SJSA1 (cell line): ENCODE measurements around the gene SERPINA6. TPM values are rescaled to one million over a fixed set of nuclear protein-coding genes. Genes with fewer than 3 reads are reported as not detected.
"Not testable (repeated sequence)": the region's sequence is repeated elsewhere in the genome, so short reads cannot be mapped to it uniquely, and the experiment has no call there.

Source experiments
- DNase-seq, 2 experiments: peaks; one replicate each; pipeline ENCODE4 v3.0.0-alpha.2; 2015 to 2020; ENCODE audit warnings: low spot score in 2 of 2, low read depth in 1 of 2
- H3K27ac ChIP-seq: fragments of 250-450 bp; sonication (Bioruptor Pico); 2 replicates; pipeline ENCODE4 v1.5.1; 2020; ENCODE audit warnings: mild to moderate bottlenecking, moderate library complexity
- H3K27me3 ChIP-seq: fragments of 250-450 bp; sonication (Bioruptor Pico); replicated peaks from 2 replicates; pipeline ENCODE4 v1.5.1; 2020; ENCODE audit warnings: mild to moderate bottlenecking, moderate library complexity
- H3K36me3 ChIP-seq: fragments of 250-450 bp; sonication (Bioruptor Pico); 2 replicates; pipeline ENCODE4 v1.5.1; 2020; ENCODE audit warnings: mild to moderate bottlenecking
- H3K4me1 ChIP-seq: fragments of 250-450 bp; sonication (Bioruptor Pico); replicated peaks from 2 replicates; pipeline ENCODE4 v1.6.1; 2021; ENCODE audit warnings: mild to moderate bottlenecking
- H3K4me3 ChIP-seq: fragments of 250-450 bp; sonication (Bioruptor Pico); 2 replicates; pipeline ENCODE4 v1.5.1; 2020; ENCODE audit warnings: mild to moderate bottlenecking
- H3K9me3 ChIP-seq: fragments of 250-450 bp; sonication (Bioruptor Pico); replicated peaks from 2 replicates; pipeline ENCODE4 v1.5.1; 2020; ENCODE audit warnings: mild to moderate bottlenecking
- total RNA-seq: library from RNA; depleted of rRNA; stranded (reverse); fragments of >200 nt; shearing (Covaris generic); gene quantifications from 2 replicates; pipeline ENCODE4 v1.2.3, GENCODE V29; 2014; rRNA removed

Gene SERPINA6
- total RNA-seq, 1 experiment from 2014 or later: not detected

DNA sequence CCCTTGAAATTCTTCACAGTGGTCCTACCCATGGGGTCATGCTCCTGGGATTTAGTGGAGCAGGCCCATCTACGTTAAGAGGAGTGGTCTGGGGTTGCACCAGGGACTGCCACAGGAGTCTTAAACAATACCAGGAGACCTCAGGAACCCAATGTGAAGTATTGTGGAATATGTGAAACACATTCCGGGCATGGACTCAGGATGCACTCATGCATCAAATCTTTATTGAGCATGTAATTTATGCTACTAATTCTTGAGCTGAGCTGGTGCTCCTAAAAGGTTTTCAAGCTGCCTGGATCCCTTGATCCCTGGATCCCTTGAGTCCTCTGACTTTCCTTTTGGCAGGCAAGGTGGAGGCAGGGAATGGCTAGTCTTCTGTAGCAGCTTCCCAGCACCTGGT lies 38.9 kb downstream of the SERPINA6 start:
- H3K36me3 ChIP-seq: no peaks in the 10 kb centered on the region

DNA sequence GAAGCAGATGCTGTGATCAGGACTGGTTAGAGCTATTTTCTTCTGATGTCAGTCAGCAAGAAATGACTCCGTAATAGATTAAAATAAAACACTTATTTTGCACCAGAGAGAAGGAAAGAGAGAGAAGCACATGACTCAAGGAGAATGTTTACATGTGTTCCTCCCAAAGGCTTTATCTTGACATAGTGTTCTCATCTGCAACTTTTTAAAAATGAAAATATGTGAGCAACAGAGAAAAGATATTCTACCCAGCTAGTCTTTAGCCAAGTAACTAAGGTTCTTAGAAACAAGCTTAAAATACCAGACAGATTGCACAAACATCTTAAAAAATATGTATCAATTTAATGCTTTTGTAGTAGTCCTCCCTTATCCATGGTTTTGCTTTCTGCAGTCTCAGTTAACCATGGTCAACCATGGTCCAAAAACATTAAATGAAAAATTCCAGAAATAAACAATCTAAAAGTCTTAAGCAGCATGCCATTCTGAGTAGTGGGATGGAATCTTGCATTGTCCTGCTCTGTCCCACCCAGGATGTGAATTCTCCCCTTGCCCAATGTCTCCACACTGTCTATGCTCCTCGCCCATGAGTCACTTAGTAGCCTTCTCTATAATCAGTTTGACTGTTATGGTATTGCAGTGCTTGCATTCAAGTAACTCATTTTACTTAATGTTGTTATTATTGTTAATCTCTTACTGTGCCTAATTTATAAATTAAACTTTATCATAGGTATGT lies 40.0 kb downstream of the SERPINA6 start:
- Histone ChIP-seq H3K27me3 (no peaks in the 10 kb centered on the region), H3K36me3 (no peaks in the 10 kb centered on the region), H3K27ac (peak overlapping the region; percentile 92), H3K4me1 (peaks cover 32% of the 10 kb centered on the region), H3K9me3 (no peaks in the 10 kb centered on the region), H3K4me3 (no peak overlapping the region)
- peak; percentile 55 to 64 for DNase-seq

More for the DNA sequence above, 38.9 kb downstream of the SERPINA6 start:
- Histone ChIP-seq H3K4me1 (peaks cover 32% of the 10 kb centered on the region), H3K27me3 (no peaks in the 10 kb centered on the region), H3K4me3 (no peak overlapping the region), H3K9me3 (no peaks in the 10 kb centered on the region), H3K27ac (peak overlapping the region; percentile 92)
- no peak for DNase-seq

DNA sequence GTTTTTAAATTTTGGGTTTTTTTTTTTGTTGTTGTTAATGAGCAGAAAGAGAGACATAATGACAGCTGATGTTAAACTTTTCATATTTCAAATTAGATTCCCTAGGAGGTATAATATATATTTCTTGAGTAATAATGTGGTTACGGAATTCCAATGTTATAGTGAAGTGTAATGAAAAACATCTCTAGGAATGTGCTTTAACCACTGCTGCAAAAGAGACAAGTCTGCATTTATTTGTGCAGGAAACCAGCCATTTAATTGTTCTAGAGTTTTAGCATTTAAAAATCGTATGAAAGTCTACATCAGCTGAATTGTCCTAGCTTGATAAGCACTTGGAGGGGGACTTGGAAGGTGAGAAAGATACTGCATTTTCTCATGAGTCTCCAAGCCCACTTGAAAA lies 44.4 kb downstream of the SERPINA6 start:
- H3K27me3 ChIP-seq: no peaks in the 10 kb centered on the region
- peaks cover 19% of the 10 kb centered on the region for H3K4me1 ChIP-seq
- no peaks in the 10 kb centered on the region for H3K36me3 ChIP-seq
- no peak for DNase-seq
- no peak overlapping the region for H3K27ac ChIP-seq
- H3K9me3 ChIP-seq: no peaks in the 10 kb centered on the region
- H3K4me3 ChIP-seq: no peak overlapping the region

DNA sequence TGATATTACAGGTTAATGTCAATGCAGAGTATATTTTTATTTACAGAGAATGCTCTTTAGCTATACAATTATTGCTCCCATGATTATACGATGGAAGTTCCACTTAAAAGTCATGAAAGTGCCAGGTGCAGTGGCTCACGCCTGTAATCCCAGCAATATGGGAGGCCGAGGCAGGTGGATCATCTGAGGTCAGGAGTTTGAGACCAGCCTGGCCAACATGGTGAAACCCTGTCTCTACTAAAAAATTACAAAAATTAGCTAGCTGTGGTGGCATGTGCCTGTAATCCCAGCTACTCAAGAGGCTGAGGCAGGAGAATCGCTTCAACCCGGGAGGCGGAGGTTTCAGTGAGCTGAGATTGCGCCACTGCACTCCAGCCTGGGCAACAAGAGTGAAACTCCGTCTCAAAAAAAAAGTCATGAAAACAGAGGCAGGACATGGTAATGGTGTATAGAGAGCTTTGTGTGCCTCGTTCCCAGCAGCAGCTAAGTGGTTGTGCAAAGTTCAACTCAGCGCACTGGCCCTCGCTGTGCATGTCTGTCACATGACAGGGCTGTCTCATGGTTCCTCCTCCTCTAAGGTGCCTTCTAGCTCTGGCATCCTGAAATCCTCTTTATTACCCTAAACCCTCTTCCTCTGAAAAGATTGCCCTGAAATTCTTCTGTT lies 46.1 kb downstream of the SERPINA6 start:
- DNase-seq, H3K4me3 ChIP-seq: not testable (repeated sequence)

DNA sequence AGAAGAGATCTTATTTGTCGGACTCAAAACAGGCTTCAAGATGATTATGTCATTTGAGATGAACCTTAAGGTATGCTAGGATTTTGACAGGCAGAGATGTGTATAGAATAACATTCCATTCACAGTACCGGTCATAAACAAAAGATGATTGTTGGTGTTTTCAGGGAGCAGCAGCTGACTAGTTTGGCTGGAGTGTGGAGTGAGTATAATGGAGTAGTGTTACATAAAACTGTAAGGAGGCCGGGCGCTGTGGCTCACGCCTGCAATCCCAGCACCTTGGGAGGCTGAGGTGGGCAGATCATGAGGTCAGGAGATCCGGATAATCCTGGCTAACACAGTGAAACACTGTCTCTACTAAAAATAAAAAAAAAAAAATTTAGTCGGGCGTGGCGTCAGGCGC lies 54.0 kb downstream of the SERPINA6 start:
- no peaks in the 10 kb centered on the region for H3K9me3 ChIP-seq
- H3K4me1 ChIP-seq: no peaks in the 10 kb centered on the region
- H3K27me3 ChIP-seq: no peaks in the 10 kb centered on the region
- H3K36me3 ChIP-seq: no peaks in the 10 kb centered on the region
- no peak overlapping the region for H3K4me3 ChIP-seq
- DNase-seq: peak in 1 of 2 experiments; percentile 28
- H3K27ac ChIP-seq: no peak overlapping the region; the same call in 1 of the 2 replicates

More for the DNA sequence above, 46.1 kb downstream of the SERPINA6 start:
- H3K27ac ChIP-seq, H3K36me3 ChIP-seq, H3K9me3 ChIP-seq, H3K4me1 ChIP-seq, H3K27me3 ChIP-seq: not testable (repeated sequence)

DNA sequence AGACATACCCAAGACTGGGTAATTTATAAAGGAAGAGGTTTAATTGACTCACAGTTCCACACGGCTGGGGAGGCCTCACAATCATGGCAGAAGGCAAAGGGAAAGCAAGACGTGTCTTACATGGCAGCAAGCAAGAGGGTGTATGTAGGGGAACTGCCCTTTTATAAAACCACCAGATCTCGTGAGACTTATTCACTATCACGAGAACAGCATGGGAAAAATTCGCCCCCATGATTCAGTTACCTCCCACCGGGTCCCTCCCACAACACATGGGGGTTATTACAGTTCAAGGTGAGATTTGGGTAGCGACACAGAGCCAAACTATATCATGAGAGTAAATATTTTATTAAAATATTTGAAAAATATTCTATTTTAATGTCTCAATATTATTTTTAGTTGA lies 54.6 kb downstream of the SERPINA6 start:
- not testable (repeated sequence) for H3K36me3 ChIP-seq, H3K27me3 ChIP-seq, H3K27ac ChIP-seq, H3K9me3 ChIP-seq, H3K4me3 ChIP-seq, H3K4me1 ChIP-seq, DNase-seq

DNA sequence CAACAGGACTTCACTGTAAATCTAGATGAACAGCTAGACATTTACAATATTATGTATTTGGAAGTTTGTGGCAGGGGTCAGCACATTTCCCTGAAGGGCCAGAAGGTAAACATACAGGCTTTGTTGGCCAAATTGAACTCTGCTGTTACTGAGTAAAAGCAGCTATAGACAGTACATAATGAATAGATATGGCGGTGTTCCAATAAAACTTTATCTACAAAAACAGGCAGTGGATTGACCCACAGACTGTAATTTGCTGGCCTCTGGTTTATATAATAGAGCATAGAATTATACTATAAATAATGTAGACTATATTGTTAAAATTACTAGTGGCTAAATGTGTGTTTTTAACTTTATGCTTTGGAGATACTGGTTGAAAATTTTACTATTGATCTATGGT lies 55.8 kb downstream of the SERPINA6 start:
- Histone ChIP-seq H3K4me1 (no peaks in the 10 kb centered on the region), H3K36me3 (no peaks in the 10 kb centered on the region), H3K4me3 (no peak overlapping the region), H3K9me3 (no peaks in the 10 kb centered on the region), H3K27me3 (no peaks in the 10 kb centered on the region), H3K27ac (no peak overlapping the region)
- no peak for DNase-seq

DNA sequence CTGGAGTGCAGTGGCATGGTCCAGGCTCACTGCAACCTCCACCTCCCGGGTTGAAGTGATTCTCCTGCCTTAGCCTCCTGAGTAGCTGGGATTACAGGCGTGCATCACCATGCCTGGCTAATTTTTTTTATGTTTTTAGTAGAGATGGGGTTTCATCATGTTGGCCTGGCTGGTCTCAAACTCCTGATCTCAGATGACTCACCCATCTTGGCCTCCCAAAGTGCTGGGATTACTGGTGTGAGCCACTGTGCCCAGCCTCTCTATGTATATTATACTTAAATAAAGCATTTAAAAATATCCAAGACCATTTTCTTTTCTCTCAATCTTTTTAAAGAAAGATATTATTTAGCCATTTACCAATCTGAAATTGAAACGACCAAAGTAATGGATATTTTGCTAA lies 58.9 kb downstream of the SERPINA6 start:
- not testable (repeated sequence) for DNase-seq

More for the DNA sequence above, 58.9 kb downstream of the SERPINA6 start:
- H3K4me1 ChIP-seq, H3K4me3 ChIP-seq, H3K27me3 ChIP-seq, H3K36me3 ChIP-seq, H3K27ac ChIP-seq, H3K9me3 ChIP-seq: not testable (repeated sequence)

Other genes with a start within 250 kb of the SERPINA6 start
- 145 and 159 TPM in 2 replicates for gene DDX24, start 242.1 kb downstream of the SERPINA6 start, total RNA-seq
- 23.3 and 26.0 TPM in 2 replicates for gene IFI27L1, start 242.0 kb downstream of the SERPINA6 start, total RNA-seq
- 267 and 474 TPM in 2 replicates for gene IFI27, start 212.6 kb downstream of the SERPINA6 start, total RNA-seq
- 98.0 and 148 TPM in 2 replicates for gene IFI27L2, start 193.7 kb downstream of the SERPINA6 start, total RNA-seq
- gene PPP4R4, start 149.0 kb downstream of the SERPINA6 start, total RNA-seq: 0.50 and 1.00 TPM in 2 replicates
- not detected in 2 replicates for gene SERPINA10, start 30.1 kb downstream of the SERPINA6 start, total RNA-seq
- gene SERPINA2, start 43.4 kb upstream of the SERPINA6 start, total RNA-seq: not detected in 2 replicates
- 3.9 and 6.9 TPM in 2 replicates for gene SERPINA1, start 65.3 kb upstream of the SERPINA6 start, total RNA-seq
- not detected in 2 replicates for gene SERPINA11, start 129.5 kb upstream of the SERPINA6 start, total RNA-seq
- not detected in 2 replicates for gene SERPINA9, start 152.9 kb upstream of the SERPINA6 start, total RNA-seq
- gene SERPINA12, start 186.1 kb upstream of the SERPINA6 start, total RNA-seq: not detected in 2 replicates
- not detected in 2 replicates for gene SERPINA4, start 238.1 kb upstream of the SERPINA6 start, total RNA-seq